ENCODE data around the gene NMNAT2. TPM values are rescaled to one million over a fixed set of nuclear protein-coding genes. Genes with fewer than 3 reads are reported as not detected.
"Not testable (repeated sequence)": the region's sequence is repeated elsewhere in the genome, so short reads cannot be mapped to it uniquely, and the experiment has no call there.

NMNAT2 gene
- polyA plus RNA-seq, 3 donors: 0.22 to 0.43 TPM; not detected in 1

GRCh38 chr1:183241471-183241870, 176.7 kb downstream of the NMNAT2 start:
- no peak for DNase-seq
- 100% methylated on average over 1 of the region's 3 CpGs for WGBS (ENCODE audit: insufficient coverage)
- Histone ChIP-seq H3K4me1 (ENCODE audit: control insufficient read depth in 1 of 2, insufficient read depth in 2 of 2, low read length in 2 of 2) (peaks cover 34 to 42% of the 10 kb centered on the region in 2 donors), H3K79me2 (ENCODE audit: insufficient read depth, low read length) (no peaks in the 10 kb centered on the region), H3K4me3 (replicated peaks in 1 of 3; ENCODE audit: low read depth in 2 of 3, low read length in 3 of 3) (no peak overlapping the region), H3K27ac (ENCODE audit: low read depth in 1 of 2, low read length in 2 of 2) (no peak overlapping the region), H3K27me3 (ENCODE audit: control insufficient read depth in 2 of 2, insufficient read depth in 2 of 2, low read length in 2 of 2) (no peaks in the 10 kb centered on the region), H2AFZ (ENCODE audit: insufficient read depth, low read depth, low read length, poor library complexity, severe bottlenecking) (no peak overlapping the region), H3K36me3 (replicated peaks in 1 of 2; ENCODE audit: control insufficient read depth in 1 of 2, insufficient read depth in 2 of 2, low read length in 2 of 2) (no peaks in the 10 kb centered on the region), H3K9me3 (replicated peaks in 1 of 2; ENCODE audit: control insufficient read depth in 1 of 2, insufficient read depth in 1 of 2, low read length in 2 of 2) (no peaks in the 10 kb centered on the region), H4K20me1 (ENCODE audit: insufficient read depth, low read length) (no peaks in the 10 kb centered on the region), H3K9ac (ENCODE audit: insufficient read depth, low read length, poor library complexity, severe bottlenecking) (no peak overlapping the region), H3K4me2 (replicated peaks; ENCODE audit: extremely low read depth, low read length, poor library complexity, severe bottlenecking) (no peak overlapping the region)
- TF ChIP-seq CTCF (IDR thresholded peaks at IDR 0.05): no peak
- intact Hi-C loops (cut with micrococcal nuclease): no loop called here
- H3K36me3 Mint-ChIP-seq: no peaks in the 10 kb centered on the region
- H3K27me3 Mint-ChIP-seq (ENCODE audit: low read depth in 3 of 3): peaks cover 3 to 14% (median 5%) of the 10 kb centered on the region in 3 donors
- peaks cover 0 to 2% (median 0%) of the 10 kb centered on the region in 7 donors for H3K9me3 Mint-ChIP-seq
- H3K27ac Mint-ChIP-seq: no peak overlapping the region
- peaks cover 38% of the 10 kb centered on the region for H3K4me1 Mint-ChIP-seq
- H3K4me3 Mint-ChIP-seq: no peak overlapping the region

GRCh38 chr1:183240853-183241252, 177.3 kb downstream of the NMNAT2 start:
- H3K27ac ChIP-seq (ENCODE audit: low read depth in 1 of 2, low read length in 2 of 2); H3K27me3 ChIP-seq (ENCODE audit: control insufficient read depth in 2 of 2, insufficient read depth in 2 of 2, low read length in 2 of 2); H4K20me1 ChIP-seq (ENCODE audit: insufficient read depth, low read length); intact Hi-C loops (cut with micrococcal nuclease); H3K4me2 ChIP-seq (replicated peaks; ENCODE audit: extremely low read depth, low read length, poor library complexity, severe bottlenecking); H3K36me3 Mint-ChIP-seq; H2AFZ ChIP-seq (ENCODE audit: insufficient read depth, low read depth, low read length, poor library complexity, severe bottlenecking); H3K36me3 ChIP-seq (replicated peaks in 1 of 2; ENCODE audit: control insufficient read depth in 1 of 2, insufficient read depth in 2 of 2, low read length in 2 of 2); H3K9me3 ChIP-seq (replicated peaks in 1 of 2; ENCODE audit: control insufficient read depth in 1 of 2, insufficient read depth in 1 of 2, low read length in 2 of 2); H3K9me3 Mint-ChIP-seq; H3K9ac ChIP-seq (ENCODE audit: insufficient read depth, low read length, poor library complexity, severe bottlenecking); H3K79me2 ChIP-seq (ENCODE audit: insufficient read depth, low read length); H3K4me3 ChIP-seq (replicated peaks in 1 of 3; ENCODE audit: low read depth in 2 of 3, low read length in 3 of 3); DNase-seq; H3K4me3 Mint-ChIP-seq: not testable (repeated sequence)
- Mint-ChIP-seq H3K27me3 (ENCODE audit: low read depth in 3 of 3) (peaks cover 3 to 13% (median 6%) of the 10 kb centered on the region in 3 donors), H3K27ac (peak overlapping the region in 1 of 7 donors; percentile 20), H3K4me1 (peaks cover 32% of the 10 kb centered on the region)
- WGBS (ENCODE audit: insufficient coverage): 100% methylated on average over 2 of the region's 8 CpGs
- peaks cover 31 to 36% of the 10 kb centered on the region in 2 donors for H3K4me1 ChIP-seq (ENCODE audit: control insufficient read depth in 1 of 2, insufficient read depth in 2 of 2, low read length in 2 of 2)

Measured in CD14-positive monocyte (primary cell).